Pancreas (tissue), 10 donors: ENCODE results near the gene ONECUT1. TPM values are rescaled to one million over a fixed set of nuclear protein-coding genes. Genes with fewer than 3 reads are reported as not detected.
A peak's percentile ranks its signal among the peaks of the same experiment; 100 is the strongest.

Experiments
- ATAC-seq, 4 donors: fragments of 200-7000 bp; cut with Tn5 transposase; one replicate each; pipeline versions ENCODE4 v1.8.0 to v1.9.1; 2020; ENCODE audit warnings: mild to moderate bottlenecking in 4 of 4, moderate library complexity in 4 of 4
- DNase-seq, 6 donors: peaks; one replicate each; pipeline ENCODE4 v3.0.0-alpha.2; 2020
- FAIRE-seq: peaks from 2 replicates; lab custom pipeline; 2012; peaks lifted over from hg19 to GRCh38; lab: Jason Lieb, UNC
- H3K27ac ChIP-seq, 4 donors: fragments of 200-600 bp; sonication (generic); 1 replicate in 3 of 4; 2 replicates in 1 of 4; pipeline versions ENCODE4 v1.5.0 to v1.8.0; 2020
- H3K27me3 ChIP-seq, 4 donors: fragments of 200-600 bp; one replicate each; pipeline ENCODE4 v1.8.0; 2021
- H3K36me3 ChIP-seq, 3 donors: fragments of 200-600 bp; sonication (generic) in 1 of 3; one replicate each; pipeline versions ENCODE4 v1.5.0 to v1.8.0; 2020 to 2021
- H3K4me1 ChIP-seq, 3 donors: fragments of 200-600 bp; one replicate each; pipeline ENCODE4 v1.8.0; 2021
- H3K4me3 ChIP-seq, 4 donors: fragments of 200-600 bp; sonication (generic) in 2 of 4; one replicate each; pipeline versions ENCODE4 v1.5.0 to v1.8.0; 2020 to 2021
- H3K9me3 ChIP-seq, 4 donors: fragments of 200-600 bp; one replicate each; pipeline ENCODE4 v1.8.0; 2021
- CTCF ChIP-seq, 4 donors: fragments of 200-600 bp; sonication (generic) in 3 of 4; IDR thresholded peaks; one replicate each; pipeline versions ENCODE4 v1.5.0 to v1.8.0; 2021; ENCODE audit warnings: antibody characterized with exemption in 4 of 4
- WGBS, 2 donors: extraction: QIAGEN DNeasy Blood & Tissue Kit; methylation state at CpG; one replicate each; pipeline ENCODE4 v1.1.7; 2013; 5-methylcytosine and 5-hydroxymethylcytosine counted together
- intact Hi-C, 3 donors: fragments of 100-400 bp; cut with DNase I; formaldehyde crosslinking; loops; one replicate each; pipeline versions ENCODE4 v1.11.1 to v1.14.2; 2022
- polyA plus RNA-seq, 2 donors: library from polyadenylated mRNA; stranded (reverse); fragments of 200-250 nt; gene quantifications; one replicate each; pipeline ENCODE4 v1.2.3, GENCODE V29; 2013
- total RNA-seq, 6 donors: library from RNA; stranded (reverse); fragmentation: NEBNext Ultra II Directional in 4 of 6; extraction: Animal tissue kit (Norgen Biotek cat#: 25700) in 4 of 6; gene quantifications; one replicate each; pipeline versions ENCODE4 v1.2.1 to v1.2.4, GENCODE V29; 2021 to 2023
- donor health status: healthy with polysubstance abuse.
- donor health status: DM: no; HTN: no; CAD: no; lungs with moderate emphysema.
- donor health status: DM: no; HTN: no; CAD: no.
- donor health status: control.
- donor health status: control.
- donor health status: Bipolar disorder and iron deficiency.
- donor health status: DM: yes; HTN: yes; CAD: no.
- donor health status: DM: no; HTN: no; CAD: no.
- donor health status: DM: no; HTN: no; CAD: no.
- donor health status: DM: yes; HTN: yes; CAD: no.

Gene ONECUT1
- total and polyA plus RNA-seq, 8 donors = 8.0 to 56.2 (median 36.8) TPM

GRCh38 chr15:52794665-52795463 lies 4.7 kb upstream of the ONECUT1 start:
- WGBS, 2 donors = 83 to 87% methylated on average over 42 to 43 of the region's 43 CpGs
- ATAC-seq = no peak
- no peak for DNase-seq
- Histone ChIP-seq H3K4me3 (no peak overlapping the region), H3K4me1 (peaks cover 0 to 10% (median 3%) of the 10 kb centered on the region in 3 donors), H3K36me3 (no peaks in the 10 kb centered on the region), H3K9me3 (no peaks in the 10 kb centered on the region), H3K27me3 (no peaks in the 10 kb centered on the region), H3K27ac (no peak overlapping the region)
- FAIRE-seq = no peak
- intact Hi-C loops = loop anchor here in 2 of 3 donors (5.0 to 10.0 kb wide), 2 partner anchors 280 to 402 kb away; no protein-coding TSS in a partner anchor
- no peak for TF ChIP-seq CTCF (IDR thresholded peaks at IDR 0.05)

GRCh38 chr15:52791776-52792175 lies 1.6 kb upstream of the ONECUT1 start:
- Histone ChIP-seq H3K4me1 (no peaks in the 10 kb centered on the region), H3K27ac (peak overlapping the region in 1 of 4 donors; percentile 73), H3K27me3 (no peaks in the 10 kb centered on the region), H3K4me3 (no peak overlapping the region), H3K9me3 (no peaks in the 10 kb centered on the region), H3K36me3 (no peaks in the 10 kb centered on the region)
- 81 to 87% methylated on average over 5 of the region's 5 CpGs for WGBS, 2 donors
- TF ChIP-seq CTCF (IDR thresholded peaks at IDR 0.05) = no peak
- intact Hi-C loops = loop anchor here in 2 of 3 donors (5.0 to 10.0 kb wide), 2 partner anchors 283 to 406 kb away; no protein-coding TSS in a partner anchor
- ATAC-seq = no peak
- no peak for DNase-seq
- FAIRE-seq = no peak

- 56 to 58% methylated on average over 43 to 50 of the region's 50 CpGs for WGBS, 2 donors
- TF ChIP-seq CTCF (IDR thresholded peaks at IDR 0.05) = peak in 1 of 4 donors; percentile 26
- Histone ChIP-seq H3K27me3 (no peaks in the 10 kb centered on the region), H3K4me3 (peak overlapping the region; percentile 8 to 83 (median 66)), H3K9me3 (no peaks in the 10 kb centered on the region), H3K36me3 (no peaks in the 10 kb centered on the region), H3K4me1 (no peaks in the 10 kb centered on the region), H3K27ac (peak overlapping the region; percentile 12 to 92 (median 79))
- intact Hi-C loops = loop anchor here in 2 of 3 donors (5.0 to 10.0 kb wide), 2 partner anchors 284 to 406 kb away; no protein-coding TSS in a partner anchor
- peak; percentile 44 to 83 (median 65) for DNase-seq
- no peak for FAIRE-seq
- ATAC-seq = peak in 3 of 4 donors; percentile 2 to 16 (median 9)
Observed at GRCh38 chr15:52790941-52791751, 1.0 kb upstream of the ONECUT1 start.

GRCh38 chr15:52789601-52790168 lies 451 bp downstream of the ONECUT1 start:
- no peak for FAIRE-seq

More at GRCh38 chr15:52789601-52790168, 451 bp downstream of the ONECUT1 start:
- TF ChIP-seq CTCF (IDR thresholded peaks at IDR 0.05) = no peak
- Histone ChIP-seq H3K27ac (peak overlapping the region; percentile 62 to 92 (median 79)), H3K36me3 (no peaks in the 10 kb centered on the region), H3K9me3 (no peaks in the 10 kb centered on the region), H3K27me3 (no peaks in the 10 kb centered on the region), H3K4me3 (peak overlapping the region; percentile 61 to 83 (median 66)), H3K4me1 (no peaks in the 10 kb centered on the region)
- ATAC-seq = peak in 3 of 4 donors; percentile 0 to 9 (median 0)
- peak; percentile 55 to 82 (median 57) for DNase-seq
- intact Hi-C loops = loop anchor here in 2 of 3 donors (5.0 to 10.0 kb wide), 3 partner anchors 285 to 665 kb away; no protein-coding TSS in a partner anchor
- 0% methylated on average over 36 to 51 of the region's 51 CpGs for WGBS, 2 donors
